LoVo (cell line): Measurements from ENCODE around the gene LGALS16.
"Not testable (repeated sequence)": the region's sequence is repeated elsewhere in the genome, so short reads cannot be mapped to it uniquely, and the experiment has no call there.

Source experiments
- DNase-seq: peaks from one replicate; pipeline ENCODE4 v3.0.0-alpha.2; 2016; ENCODE audit warnings: low spot score

The LGALS16 gene

DNA sequence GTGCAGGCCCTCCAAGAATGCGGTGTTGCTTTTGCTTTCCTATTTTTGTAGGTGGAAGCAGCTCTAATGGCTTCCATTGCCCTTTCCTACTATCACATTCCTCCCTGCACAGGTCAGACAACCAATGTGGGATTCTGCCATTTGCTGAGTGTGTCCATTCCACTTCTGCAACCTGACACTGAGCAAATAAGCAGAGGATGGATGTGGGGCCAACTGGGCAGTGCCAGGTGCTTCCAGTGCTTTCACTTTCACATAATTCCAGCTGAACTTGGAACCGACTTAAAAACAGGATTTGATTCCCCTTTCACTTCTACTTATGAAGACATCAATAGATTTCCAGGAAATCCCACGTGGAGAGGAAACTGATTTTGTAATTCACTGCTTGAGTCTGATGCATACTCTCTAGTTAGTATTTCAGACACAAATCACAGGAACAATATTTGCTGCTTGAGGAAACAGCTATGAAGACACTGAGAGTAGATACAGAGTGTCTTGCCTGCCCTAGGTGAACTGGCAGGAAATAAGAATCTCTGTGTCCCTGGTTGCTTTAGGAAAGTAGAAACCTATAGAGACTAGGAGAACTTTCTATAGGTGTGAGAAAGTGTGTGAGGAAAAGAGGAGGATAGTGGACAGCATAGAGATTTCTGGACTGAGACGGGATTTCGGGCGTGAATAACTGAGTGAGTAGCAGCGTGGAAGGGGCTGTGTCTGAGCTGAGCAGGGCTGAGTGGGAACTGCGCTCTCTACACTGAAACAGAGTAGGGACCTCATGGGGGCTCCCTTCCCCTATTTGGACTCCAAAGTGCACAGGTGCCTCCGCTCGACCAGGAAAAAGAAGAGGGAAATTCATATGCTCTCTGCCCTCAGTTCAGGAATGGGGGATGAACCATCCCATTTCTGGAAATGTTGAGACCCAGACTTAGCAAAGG is 22.5 kb downstream of the LGALS16 start:
- DNase-seq: peak; percentile 5

DNA sequence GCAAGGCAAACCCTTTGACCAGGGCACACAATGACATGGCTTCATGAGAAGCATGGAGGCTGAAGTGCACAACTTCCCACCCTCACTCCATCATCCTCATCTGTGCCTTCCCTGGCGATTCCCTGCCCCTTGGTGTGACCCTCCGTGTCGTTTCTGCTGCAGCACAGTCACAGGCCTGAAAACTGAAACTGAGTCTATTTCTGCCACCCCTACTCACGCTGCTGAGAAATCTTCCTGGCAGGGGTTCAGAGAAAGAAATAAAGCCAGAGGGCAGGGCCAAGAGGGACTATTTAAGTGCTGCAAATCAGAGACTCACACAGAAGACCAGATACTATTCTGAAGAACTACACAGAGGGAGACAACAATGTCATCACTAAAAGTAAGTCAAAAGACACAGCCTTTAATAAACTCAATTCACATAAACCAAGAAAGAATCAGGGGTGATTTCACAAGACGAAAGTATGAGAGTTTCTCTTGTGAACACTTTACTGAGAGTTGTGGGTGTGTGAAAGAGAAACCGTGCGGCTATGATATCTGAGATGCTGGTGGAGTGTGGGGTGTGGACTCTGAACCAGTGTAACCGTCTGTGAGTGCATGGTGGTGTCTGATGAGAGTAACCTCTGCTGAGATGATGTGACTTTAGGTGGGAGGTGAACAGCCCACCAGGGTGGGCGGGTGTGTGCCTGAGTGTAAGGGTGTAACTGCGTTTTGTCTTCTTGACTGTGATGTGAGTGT is 23.5 kb downstream of the LGALS16 start:
- DNase-seq: no peak

DNA sequence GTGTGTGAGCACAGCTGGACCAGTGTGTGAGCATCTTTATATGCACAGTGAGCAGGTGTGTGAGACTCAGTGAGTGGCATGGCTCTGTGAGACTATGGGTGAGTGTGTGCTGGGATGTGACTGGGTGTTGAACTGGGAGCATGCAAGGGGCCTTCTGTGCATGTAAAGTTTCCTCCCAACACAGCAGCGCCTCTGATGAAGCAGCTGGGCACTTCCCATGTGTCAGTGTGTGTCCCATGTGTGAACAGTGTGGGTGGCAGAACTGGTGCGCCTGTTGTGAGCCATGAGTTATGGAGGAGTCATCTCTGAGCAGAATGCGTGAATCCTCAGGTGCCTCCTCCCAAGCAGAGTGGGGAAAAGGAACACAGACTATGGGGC is 24.1 kb downstream of the LGALS16 start:
- DNase-seq: no peak

DNA sequence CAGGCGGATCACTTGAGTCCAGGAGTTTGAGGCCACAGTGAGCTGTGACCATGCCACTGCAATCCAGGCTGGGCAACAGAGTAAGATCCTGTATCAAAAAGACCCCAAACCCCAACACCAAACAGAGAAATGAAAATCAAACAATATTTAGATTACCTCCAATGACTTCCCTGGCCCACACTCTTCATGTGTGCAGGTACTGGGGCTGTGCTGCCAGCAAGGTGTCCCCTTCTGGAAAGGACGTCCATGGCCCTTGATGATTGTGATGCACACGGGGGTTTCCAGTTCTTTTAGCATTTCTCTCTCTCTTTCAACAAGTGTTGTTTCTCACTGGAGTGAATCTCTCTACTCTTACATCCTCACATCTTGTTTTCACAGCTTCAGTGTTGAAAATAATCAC is 24.9 kb downstream of the LGALS16 start:
- no peak for DNase-seq

DNA sequence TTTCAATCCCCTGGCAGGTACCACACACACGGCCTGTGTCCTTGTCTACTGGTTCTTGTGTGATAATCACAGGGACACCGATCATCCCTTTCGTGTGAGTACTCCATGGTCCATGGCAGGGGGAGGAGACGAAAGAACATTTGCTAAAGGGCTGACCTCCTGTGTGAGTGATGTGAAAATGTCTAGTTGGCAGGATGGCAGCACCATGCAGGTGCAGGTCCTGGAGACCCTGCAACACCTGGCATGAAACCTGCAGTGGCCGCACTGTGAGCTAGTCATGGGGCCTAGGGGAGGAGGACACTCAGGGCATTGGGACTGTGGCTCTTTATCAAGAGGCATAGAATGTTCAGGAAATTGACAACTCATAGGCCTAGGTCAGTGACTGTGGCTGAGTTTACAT is 25.7 kb downstream of the LGALS16 start:
- DNase-seq: no peak

DNA sequence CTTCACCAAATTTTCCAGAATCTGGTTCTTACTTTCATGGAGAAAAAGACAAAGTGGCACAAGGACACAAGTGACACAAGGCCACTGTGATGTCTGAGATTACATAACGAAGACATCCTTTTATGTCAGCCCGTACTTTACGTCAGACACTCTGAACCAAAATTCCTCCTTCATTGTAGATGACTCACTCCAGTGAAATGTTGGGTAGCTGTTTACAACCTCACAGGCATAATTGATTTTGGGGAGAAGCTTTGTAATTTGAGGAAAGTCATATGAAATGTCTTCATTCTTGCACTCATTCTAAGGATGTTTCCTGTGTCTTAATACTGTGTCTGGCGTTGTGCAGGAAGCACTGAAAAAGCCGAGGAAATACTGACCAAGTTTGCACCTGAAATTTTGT is 28.6 kb downstream of the LGALS16 start:
- DNase-seq: no peak

DNA sequence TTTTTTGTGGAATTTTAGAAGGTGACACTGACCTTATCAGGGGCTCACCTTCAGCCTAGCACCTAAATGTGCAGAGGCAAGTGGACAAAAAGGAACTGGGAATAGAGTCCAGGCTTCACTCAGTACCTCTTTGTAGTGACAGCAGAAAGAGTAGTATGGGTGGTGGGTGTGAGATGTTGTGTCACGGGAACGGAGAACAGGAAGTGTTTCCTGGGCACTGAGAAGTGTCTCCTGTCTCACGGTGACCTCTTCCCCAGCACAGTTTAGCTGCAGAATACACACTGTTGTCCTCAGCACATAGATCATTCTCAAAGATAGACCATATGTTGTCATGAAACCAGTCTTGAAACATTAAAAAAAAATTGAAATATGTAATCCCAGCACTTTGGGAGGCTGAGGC is 31.0 kb downstream of the LGALS16 start:
- no peak for DNase-seq

DNA sequence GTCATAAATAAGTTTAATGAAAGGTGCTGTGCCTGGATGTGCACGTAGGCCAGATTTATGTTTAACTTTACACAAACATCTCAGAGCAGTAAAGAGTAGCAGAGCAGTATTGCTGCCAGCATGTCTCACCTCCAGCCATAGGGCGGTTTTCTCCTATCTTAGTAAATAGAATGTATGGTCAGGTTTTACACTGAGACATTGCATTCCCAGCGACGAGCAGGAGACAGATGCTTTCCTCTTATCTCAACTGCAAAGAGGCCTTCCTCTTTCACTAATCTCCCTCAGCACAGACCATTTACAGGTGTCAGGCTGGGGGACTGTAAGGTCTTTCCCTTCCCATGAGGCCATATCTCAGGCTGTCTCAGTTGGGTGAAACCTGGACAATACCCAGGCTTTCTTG is 32.9 kb downstream of the LGALS16 start:
- DNase-seq: not testable (repeated sequence)

DNA sequence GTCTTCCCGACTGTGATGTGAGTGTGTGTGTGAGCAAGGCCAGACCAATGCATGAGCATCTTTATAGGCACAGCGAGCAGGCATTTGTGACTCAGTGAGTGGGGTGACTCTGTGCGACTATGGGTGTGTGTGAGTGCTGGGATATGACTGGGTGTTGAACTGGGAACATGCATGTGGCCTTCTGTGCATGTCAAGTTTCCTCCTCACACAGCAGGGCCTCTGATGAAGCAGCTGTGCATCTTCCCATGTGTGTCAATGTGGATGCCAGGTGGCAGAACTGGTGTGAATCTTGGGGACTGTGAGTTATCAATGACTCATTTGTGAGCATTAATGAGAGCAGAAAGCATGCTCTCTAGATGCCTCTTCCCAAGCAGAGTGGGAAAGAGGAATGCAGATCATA is 36.5 kb downstream of the LGALS16 start:
- no peak for DNase-seq

DNA sequence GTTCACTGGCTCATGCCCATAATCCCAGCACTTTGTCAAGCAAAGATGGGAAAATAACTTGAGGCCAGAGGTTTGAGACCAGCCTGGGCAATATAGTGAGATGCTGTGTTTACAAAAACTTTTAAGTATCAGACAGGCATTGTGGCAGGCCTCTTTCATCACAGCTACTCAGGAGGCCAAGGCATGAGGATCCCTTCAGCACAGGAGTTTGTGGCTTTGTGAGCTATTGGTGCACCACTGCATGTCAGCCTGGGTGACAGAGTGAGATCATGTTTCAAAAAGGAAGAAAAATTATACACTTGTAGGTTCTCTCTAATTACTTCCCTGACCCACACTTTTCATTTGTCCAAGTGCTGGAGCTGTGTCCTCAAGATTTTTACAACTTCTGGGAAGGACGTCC is 37.1 kb downstream of the LGALS16 start:
- no peak for DNase-seq

DNA sequence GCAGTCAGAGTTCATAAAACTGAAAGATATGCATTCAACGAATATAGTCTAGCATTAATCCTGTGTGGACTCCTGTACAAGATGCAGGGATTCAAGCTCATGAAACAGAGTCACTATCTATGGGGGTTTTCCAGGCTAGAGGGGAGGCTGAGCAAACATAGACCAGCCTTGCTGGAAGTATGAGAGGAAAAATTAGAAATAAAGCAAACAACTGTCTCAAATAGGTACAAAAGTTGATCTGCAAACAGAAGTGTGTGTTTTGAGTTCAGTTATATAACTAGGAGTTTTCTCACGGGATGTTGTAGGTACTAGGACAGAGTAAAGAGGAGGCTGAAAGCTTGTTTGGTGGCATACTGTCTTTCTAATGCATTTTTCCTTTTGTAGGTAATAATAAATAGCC is 40.0 kb downstream of the LGALS16 start:
- DNase-seq: no peak

DNA sequence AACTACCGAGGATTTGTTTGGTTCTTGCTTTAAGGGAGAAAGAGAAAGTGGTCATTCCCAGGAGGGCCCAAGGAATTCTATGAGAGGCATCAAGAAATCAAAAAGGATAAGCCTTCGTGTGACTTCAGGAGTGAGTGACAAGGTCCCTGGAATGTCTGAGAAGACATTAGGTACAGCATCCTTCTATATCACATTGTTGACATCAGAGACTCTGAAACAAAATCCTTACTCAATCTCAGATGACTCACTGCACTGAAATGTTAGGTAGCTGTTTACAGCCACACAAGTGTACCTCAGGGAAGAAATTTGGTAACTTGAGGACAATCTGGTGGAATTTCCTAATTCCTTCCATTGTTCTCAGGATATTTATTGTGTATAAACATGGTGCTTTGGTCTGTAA is 40.7 kb downstream of the LGALS16 start:
- DNase-seq: no peak

DNA sequence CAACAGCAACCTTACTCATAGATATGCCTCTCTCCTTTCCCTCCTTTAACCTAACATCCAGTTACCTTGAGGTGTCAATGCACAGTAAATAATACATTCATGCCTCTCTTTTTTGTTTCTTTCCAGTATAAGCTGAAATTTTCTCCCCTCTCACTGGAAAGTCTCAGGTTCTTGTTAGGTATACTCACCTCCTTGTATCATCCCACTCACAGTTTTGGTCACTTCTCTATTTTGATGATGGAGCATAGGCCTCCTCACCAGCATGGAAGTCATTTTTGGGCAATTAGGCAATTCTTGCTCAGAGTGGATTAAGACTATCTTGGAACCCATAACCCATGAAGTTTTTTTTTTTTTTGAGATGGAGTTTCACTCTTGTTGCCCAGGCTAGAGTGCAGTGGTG is 42.8 kb downstream of the LGALS16 start:
- no peak for DNase-seq

DNA sequence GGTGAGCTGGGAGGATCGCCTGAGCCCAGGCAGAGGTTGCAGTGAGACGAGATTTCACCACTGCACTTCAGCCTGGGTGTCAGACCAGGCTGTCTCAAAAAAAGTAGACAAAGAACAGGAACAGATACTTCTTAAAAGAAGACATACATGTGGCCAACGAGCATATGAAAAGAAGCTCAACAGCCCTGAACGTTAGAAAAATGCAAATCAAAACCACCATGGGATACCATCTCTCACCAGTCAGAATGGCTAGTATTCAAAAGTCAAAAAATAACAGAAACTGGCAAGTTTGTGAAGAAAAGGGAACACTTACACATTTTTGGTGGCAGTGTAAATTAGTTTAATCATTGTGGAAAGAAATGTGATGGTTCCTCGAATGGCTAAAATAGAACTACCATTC is 45.6 kb downstream of the LGALS16 start:
- DNase-seq: no peak

DNA sequence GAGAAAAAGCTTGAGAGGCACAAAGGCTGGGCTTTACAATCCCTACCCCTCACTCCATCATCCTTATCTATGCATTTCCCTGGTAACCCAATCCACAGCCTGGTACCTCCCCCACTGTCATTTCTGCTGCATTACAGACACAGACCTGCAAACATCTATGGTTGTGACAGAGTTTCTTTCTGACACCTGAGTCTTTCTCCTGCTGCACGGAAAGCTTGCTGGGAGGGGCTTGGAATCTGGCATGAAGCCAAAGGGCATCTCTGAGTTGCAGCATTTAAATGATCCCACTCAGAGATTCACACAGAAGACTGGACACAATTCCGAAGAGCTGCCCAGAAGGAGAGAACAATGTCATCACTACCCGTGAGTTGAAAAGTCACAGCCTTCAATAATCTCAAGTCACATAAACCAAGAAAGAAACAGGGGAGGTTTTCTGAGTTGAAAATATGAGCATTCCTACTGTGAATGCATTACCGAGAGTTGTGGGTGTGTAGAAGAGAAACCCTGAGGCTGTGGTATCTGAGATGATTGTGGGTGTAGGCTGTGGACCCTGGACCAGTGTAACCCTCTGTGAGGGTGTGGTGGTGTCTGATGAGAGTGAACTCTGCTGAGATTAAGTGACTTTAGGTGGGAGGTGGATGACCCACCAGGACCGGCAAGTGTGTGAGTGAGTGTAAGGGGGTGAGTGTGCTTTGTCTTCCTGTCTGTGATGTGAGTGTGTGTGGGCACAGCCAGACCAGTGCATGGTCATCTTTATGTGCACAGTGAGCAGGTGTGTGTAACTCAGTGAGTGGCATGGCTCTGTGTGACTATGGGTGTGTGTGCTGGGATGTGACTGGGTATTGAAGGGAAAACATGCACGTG is 48.7 kb downstream of the LGALS16 start, which contains the start of gene LGALS14:
TSS of gene LGALS14 (plus strand) at position 301 of the 864 bp plus-strand sequence. CDS start at position 349, 48 bp downstream.
- DNase-seq: no peak

DNA sequence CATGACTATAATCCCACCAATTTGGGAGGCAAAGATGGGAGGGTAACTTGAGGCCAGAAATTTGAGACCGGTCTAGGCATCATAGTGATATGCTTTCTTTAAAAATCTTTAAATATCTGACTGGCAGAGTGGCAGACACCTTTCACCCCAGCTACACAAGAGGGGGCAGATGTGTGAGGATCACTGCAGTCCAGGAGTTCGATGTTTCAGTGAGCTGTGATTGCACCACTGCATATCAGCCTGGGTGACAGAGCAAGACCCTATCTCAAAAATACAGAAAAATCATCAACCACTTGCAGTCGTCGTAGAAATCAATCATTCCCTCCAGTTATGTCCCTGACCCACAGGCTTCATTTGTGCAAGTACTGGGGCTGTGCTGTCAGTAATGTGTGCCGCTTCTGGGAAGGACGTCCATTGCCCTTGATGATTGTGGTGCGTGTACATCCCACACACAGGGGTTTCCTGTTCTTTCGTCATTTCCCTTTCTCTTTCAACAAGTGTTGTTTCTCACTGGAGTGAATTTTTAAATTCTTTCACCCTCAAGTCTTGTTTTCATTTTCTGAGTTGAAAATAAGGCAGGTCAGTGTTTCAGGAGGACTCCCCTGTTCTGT is 50.0 kb downstream of the LGALS16 start:
- no peak for DNase-seq

DNA sequence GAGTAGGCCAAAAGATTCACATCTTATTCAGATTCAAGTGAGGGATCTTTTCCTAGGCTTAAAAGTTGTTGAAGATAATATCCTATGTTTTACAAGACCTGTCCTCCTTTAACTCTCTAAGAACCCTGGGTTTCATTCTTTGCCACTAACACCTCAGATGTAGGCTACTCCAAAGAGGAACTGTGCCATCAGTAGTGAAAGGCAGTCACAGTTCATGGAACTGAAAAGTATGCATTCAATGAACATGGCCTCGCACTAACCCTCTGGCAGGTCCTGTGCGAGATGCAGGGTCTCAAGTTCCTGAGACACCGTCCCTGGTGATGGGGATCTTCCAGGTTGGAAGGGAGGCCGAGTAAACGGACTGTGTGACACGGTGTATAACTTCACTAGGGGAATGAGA is 52.9 kb downstream of the LGALS16 start:
- no peak for DNase-seq

DNA sequence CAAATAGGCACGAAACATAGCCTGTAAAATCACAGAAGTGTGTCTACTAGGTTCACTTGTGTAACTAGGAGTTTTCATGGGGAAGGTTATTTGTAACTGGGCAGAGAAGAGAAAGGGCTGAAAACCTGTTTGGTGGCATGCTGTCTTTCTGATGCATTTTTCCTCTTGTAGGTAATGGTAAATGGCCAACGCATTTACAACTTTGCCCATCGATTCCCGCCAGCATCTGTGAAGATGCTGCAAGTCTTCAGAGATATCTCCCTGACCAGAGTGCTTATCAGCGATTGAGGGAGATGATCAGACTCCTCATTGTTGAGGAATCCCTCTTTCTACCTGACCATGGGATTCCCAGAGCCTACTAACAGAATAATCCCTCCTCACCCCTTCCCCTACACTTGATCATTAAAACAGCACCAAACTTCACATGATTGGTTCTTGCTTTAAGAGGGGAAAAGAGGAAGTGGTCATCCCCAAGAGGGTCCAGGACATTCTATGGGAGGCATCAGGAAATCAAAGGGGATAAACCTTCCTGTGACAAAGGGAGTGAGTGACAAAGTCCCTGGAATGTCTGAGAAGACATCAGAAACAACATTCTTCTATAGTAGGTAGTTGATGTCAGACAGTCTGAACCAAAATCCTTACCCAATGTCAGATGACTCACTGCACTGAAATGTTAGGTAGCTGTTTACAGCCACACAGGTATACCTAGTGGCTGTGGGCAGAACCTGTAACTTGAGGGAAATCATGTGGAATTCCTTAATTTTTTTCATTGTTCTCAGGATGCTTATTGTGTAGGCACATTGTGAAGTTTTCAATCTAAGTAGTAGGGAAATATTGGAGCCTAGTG is 53.5 kb downstream of the LGALS16 start:
- DNase-seq: no peak
